ENCODE results near the gene CLCA1.
A peak's percentile ranks its signal among the peaks of the same experiment; 100 is the strongest.

The CLCA1 gene

DNA sequence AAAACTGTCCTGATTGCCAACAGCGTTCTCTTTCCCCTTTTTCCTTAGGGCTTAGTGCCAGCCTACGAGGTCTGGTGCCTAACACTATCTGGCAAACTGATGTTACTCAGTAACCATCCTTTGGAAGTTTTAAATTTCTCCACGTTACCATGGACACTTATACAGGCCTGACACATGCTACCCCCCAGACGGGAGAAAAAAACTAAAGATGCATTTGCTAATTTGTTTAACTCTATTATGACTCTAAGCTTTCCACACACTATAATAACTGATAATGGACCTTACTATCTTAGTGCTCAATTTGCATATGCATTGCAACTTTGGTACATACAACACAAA is 36.8 kb downstream of the CLCA1 start:
- no peak overlapping the region for H3K4me3 ChIP-seq (replicated peaks in 1 of 2; ENCODE audit: low read depth in 2 of 2, low read length in 2 of 2)
- TF ChIP-seq, protein P1, sequence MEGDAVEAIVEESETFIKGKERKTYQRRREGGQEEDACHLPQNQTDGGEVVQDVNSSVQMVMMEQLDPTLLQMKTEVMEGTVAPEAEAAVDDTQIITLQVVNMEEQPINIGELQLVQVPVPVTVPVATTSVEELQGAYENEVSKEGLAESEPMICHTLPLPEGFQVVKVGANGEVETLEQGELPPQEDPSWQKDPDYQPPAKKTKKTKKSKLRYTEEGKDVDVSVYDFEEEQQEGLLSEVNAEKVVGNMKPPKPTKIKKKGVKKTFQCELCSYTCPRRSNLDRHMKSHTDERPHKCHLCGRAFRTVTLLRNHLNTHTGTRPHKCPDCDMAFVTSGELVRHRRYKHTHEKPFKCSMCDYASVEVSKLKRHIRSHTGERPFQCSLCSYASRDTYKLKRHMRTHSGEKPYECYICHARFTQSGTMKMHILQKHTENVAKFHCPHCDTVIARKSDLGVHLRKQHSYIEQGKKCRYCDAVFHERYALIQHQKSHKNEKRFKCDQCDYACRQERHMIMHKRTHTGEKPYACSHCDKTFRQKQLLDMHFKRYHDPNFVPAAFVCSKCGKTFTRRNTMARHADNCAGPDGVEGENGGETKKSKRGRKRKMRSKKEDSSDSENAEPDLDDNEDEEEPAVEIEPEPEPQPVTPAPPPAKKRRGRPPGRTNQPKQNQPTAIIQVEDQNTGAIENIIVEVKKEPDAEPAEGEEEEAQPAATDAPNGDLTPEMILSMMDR (IDR thresholded peaks at IDR 0.05; ENCODE audit: low read depth, low read length) = no peak
- no peak for DNase-seq (ENCODE audit: low read depth in 2 of 2)

DNA sequence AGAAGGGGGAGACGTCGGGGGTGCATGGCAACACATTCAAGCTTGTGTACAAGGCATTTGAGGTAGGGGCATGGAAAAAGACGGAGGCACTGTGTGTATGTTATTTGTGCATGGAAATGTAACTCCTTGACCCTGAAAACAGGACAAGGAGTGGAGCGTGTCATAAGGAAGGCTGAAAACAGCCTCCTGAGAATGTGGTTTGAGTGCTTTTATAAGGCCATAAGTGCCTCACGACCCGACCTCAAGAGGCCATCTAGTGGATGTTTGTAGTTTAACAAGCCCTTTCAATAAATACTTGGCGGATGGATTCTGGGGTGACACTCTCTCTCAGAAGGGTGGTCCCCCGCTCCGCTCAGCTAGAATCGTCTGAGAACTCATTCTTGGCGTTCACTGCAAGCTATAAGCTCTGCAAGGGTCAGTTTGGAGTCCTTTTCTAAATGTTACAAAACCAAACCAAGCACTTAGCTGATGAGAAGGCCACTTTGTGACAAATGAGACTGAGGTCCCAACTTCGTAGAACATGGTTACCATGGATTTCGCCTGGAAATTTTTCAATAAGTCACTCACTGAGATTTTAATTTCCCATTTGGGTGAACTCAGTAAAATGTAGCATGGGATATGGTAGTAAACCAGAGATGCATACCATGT is 39.3 kb downstream of the CLCA1 start:
- TF ChIP-seq, protein P1 (IDR thresholded peaks at IDR 0.05; ENCODE audit: low read depth, low read length) = peak; percentile 60
- peak; percentile 69 to 71 for DNase-seq (ENCODE audit: low read depth in 2 of 2)
- H3K4me3 ChIP-seq (replicated peaks in 1 of 2; ENCODE audit: low read depth in 2 of 2, low read length in 2 of 2) = no peak overlapping the region

GRCh38 chr1:86508583-86508969 is 39.8 kb downstream of the CLCA1 start:
- TF ChIP-seq, protein P1 (IDR thresholded peaks at IDR 0.05; ENCODE audit: low read depth, low read length) = no peak
- peak; percentile 27 to 44 for DNase-seq (ENCODE audit: low read depth in 2 of 2)
- no peak overlapping the region for H3K4me3 ChIP-seq (replicated peaks in 1 of 2; ENCODE audit: low read depth in 2 of 2, low read length in 2 of 2)

- DNase-seq (ENCODE audit: low read depth in 2 of 2) = peak; percentile 28 to 41
- TF ChIP-seq, protein P1 (IDR thresholded peaks at IDR 0.05; ENCODE audit: low read depth, low read length) = peak; percentile 55
- no peak overlapping the region for H3K4me3 ChIP-seq (replicated peaks in 1 of 2; ENCODE audit: low read depth in 2 of 2, low read length in 2 of 2)
Observed at GRCh38 chr1:86515597-86515996, 46.9 kb downstream of the CLCA1 start.

DNA sequence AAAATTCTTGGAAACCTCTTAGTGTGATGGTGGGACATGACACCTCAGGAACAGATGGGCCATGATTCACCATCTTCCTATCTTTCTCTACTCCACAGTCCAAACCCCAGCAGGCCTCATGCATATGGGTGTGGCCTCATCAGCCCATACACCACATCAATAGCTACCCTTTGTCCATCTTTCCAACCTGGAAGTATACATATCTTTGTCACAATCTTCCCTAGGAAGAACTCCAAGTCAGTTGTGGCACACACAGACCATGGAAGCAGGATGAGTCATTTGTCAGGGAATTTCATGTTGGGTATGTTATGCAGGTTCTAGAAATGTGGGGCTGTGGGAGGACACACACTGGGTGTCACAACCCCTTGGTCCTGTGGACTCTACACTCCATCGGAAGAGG is 47.6 kb downstream of the CLCA1 start:
- TF ChIP-seq, protein P1 (IDR thresholded peaks at IDR 0.05; ENCODE audit: low read depth, low read length) = no peak
- H3K4me3 ChIP-seq (replicated peaks in 1 of 2; ENCODE audit: low read depth in 2 of 2, low read length in 2 of 2) = no peak overlapping the region
- DNase-seq (ENCODE audit: low read depth in 2 of 2) = no peak

DNA sequence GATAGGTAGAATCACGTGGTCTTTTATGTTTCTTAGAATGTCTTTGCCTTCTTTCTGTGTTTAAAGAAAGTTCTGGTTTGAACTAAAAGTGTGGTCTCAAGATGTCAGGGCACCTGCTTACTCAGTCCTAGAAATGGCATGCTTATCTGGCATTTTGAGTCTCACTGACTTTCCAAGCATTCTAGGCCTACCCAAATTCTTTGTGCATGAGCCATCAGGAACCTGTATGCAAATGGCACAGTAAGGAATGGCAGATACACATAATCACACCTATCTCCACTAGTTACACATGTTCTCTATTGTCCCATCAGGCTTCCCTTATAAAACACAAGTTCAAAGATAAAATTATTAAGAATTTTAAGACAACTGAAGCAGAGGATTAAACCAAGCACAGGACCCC is 48.6 kb downstream of the CLCA1 start:
- DNase-seq (ENCODE audit: low read depth in 2 of 2) = no peak
- TF ChIP-seq, protein P1 (IDR thresholded peaks at IDR 0.05; ENCODE audit: low read depth, low read length) = no peak
- no peak overlapping the region for H3K4me3 ChIP-seq (replicated peaks in 1 of 2; ENCODE audit: low read depth in 2 of 2, low read length in 2 of 2)

All from cardiac fibroblast (primary cell).